CD4-positive, alpha-beta T cell treated with Interleukin-1 beta for 1 hour (primary cell): ENCODE data around the gene LILRA5.
A peak's percentile ranks its signal among the peaks of the same experiment; 100 is the strongest.

Source experiments
- DNase-seq, 2 donors: peaks; one replicate each; pipeline ENCODE4 v3.0.0-alpha.2; 2020 to 2022

Gene LILRA5

GRCh38 chr19:54272181-54272580 lies 40.8 kb downstream of the LILRA5 start:
- peak in 1 of 2 donors; percentile 41 for DNase-seq

GRCh38 chr19:54271587-54271986 lies 41.4 kb downstream of the LILRA5 start:
- DNase-seq = peak in 1 of 2 donors; percentile 50

- DNase-seq = peak; percentile 4 to 63
Measured at GRCh38 chr19:54271106-54271505, 41.9 kb downstream of the LILRA5 start.

GRCh38 chr19:54268936-54269335 lies 44.0 kb downstream of the LILRA5 start:
- DNase-seq = no peak

GRCh38 chr19:54266133-54266532 lies 46.8 kb downstream of the LILRA5 start:
- DNase-seq = peak; percentile 58 to 70

- no peak for DNase-seq
Measured at GRCh38 chr19:54262470-54262869, 50.5 kb downstream of the LILRA5 start.

GRCh38 chr19:54262066-54262465 lies 50.9 kb downstream of the LILRA5 start:
- DNase-seq = no peak

- no peak for DNase-seq
Measured at GRCh38 chr19:54257116-54257480, 55.9 kb downstream of the LILRA5 start, which contains the start of gene LILRB5. Gene LILRB5, minus strand, starts transcription at chr19:54257273. Its CDS starts 80 bp downstream, at chr19:54257193.
